ENCODE measurements around the gene CTNNBL1. TPM values are rescaled to one million over a fixed set of nuclear protein-coding genes. Genes with fewer than 3 reads are reported as not detected.

The CTNNBL1 gene
- total and polyA plus RNA-seq, 7 donors, result 26.7 to 44.0 (median 37.9) TPM

GRCh38 chr20:37758332-37758731 is 64.5 kb downstream of the CTNNBL1 start:
- 77 to 90% (median 90%) methylated on average over 5 of the region's 5 CpGs for WGBS, 3 donors
- Histone ChIP-seq H3K4me1 (peaks cover 11% of the 10 kb centered on the region), H3K4me3 (no peak overlapping the region), H3K36me3 (ENCODE audit: insufficient read depth in 1 of 2, low read depth in 1 of 2) (peaks cover 2 to 9% of the 10 kb centered on the region in 2 donors), H3K27ac (no peak overlapping the region), H3K27me3 (ENCODE audit: insufficient read depth in 3 of 3, low read length in 2 of 3) (no peaks in the 10 kb centered on the region), H3K9me3 (no peaks in the 10 kb centered on the region)
- ATAC-seq (peak in 1 of 4 donors; percentile 25), DNase-seq (no peak)
- TF ChIP-seq CTCF (IDR thresholded peaks at IDR 0.05), result no peak
- intact Hi-C loops (cut with DNase I), result loop anchor here (5.0 to 10.0 kb wide), 3 partner anchors 139 to 464 kb away; no protein-coding TSS in a partner anchor

- Histone ChIP-seq H3K27ac (no peak overlapping the region), H3K9me3 (no peaks in the 10 kb centered on the region), H3K4me3 (no peak overlapping the region), H3K36me3 (ENCODE audit: insufficient read depth in 1 of 2, low read depth in 1 of 2) (peaks cover 2 to 17% of the 10 kb centered on the region in 2 donors), H3K4me1 (peaks cover 11% of the 10 kb centered on the region), H3K27me3 (ENCODE audit: insufficient read depth in 3 of 3, low read length in 2 of 3) (no peaks in the 10 kb centered on the region)
- TF ChIP-seq CTCF (IDR thresholded peaks at IDR 0.05), result no peak
- no peak for DNase-seq
- ATAC-seq, result no peak
- WGBS, 3 donors, result 77 to 80% (median 78%) methylated on average over 6 of the region's 6 CpGs
- intact Hi-C loops (cut with DNase I), result loop anchor here (5.0 to 10.0 kb wide), 3 partner anchors 138 to 463 kb away; no protein-coding TSS in a partner anchor
Measured at GRCh38 chr20:37759052-37759553, 65.3 kb downstream of the CTNNBL1 start.

- Histone ChIP-seq H3K4me1 (peaks cover 11% of the 10 kb centered on the region), H3K4me3 (no peak overlapping the region), H3K9me3 (no peaks in the 10 kb centered on the region), H3K36me3 (ENCODE audit: insufficient read depth in 1 of 2, low read depth in 1 of 2) (peaks cover 2 to 20% of the 10 kb centered on the region in 2 donors), H3K27ac (no peak overlapping the region), H3K27me3 (ENCODE audit: insufficient read depth in 3 of 3, low read length in 2 of 3) (no peaks in the 10 kb centered on the region)
- WGBS, 3 donors, result 70 to 80% (median 71%) methylated on average over 5 of the region's 5 CpGs
- no peak for DNase-seq
- TF ChIP-seq CTCF (IDR thresholded peaks at IDR 0.05), result no peak
- intact Hi-C loops (cut with DNase I), result loop anchor here (5.0 to 10.0 kb wide), 3 partner anchors 138 to 463 kb away; no protein-coding TSS in a partner anchor
- no peak for ATAC-seq
Measured at GRCh38 chr20:37759761-37760209, 66.0 kb downstream of the CTNNBL1 start.

GRCh38 chr20:37760322-37760721 is 66.5 kb downstream of the CTNNBL1 start:
- no peak for TF ChIP-seq CTCF (IDR thresholded peaks at IDR 0.05)
- Histone ChIP-seq H3K4me1 (peaks cover 11% of the 10 kb centered on the region), H3K4me3 (no peak overlapping the region), H3K36me3 (ENCODE audit: insufficient read depth in 1 of 2, low read depth in 1 of 2) (peaks cover 2 to 26% of the 10 kb centered on the region in 2 donors), H3K27me3 (ENCODE audit: insufficient read depth in 3 of 3, low read length in 2 of 3) (no peaks in the 10 kb centered on the region), H3K27ac (no peak overlapping the region), H3K9me3 (no peaks in the 10 kb centered on the region)
- intact Hi-C loops (cut with DNase I), result no loop called here
- 91 to 93% (median 92%) methylated on average over 2 of the region's 2 CpGs for WGBS, 3 donors
- no peak for ATAC-seq
- DNase-seq, result no peak
